Measurements from ENCODE around the gene FAM163A.
"Not testable (repeated sequence)": the region's sequence is repeated elsewhere in the genome, so short reads cannot be mapped to it uniquely, and the experiment has no call there.

Gene FAM163A

GRCh38 chr1:179742717-179743678 is at the start of gene FAM163A:
Gene FAM163A, plus strand, starts transcription at chr1:179743291. Its CDS starts 69,807 bp downstream, at chr1:179813098.
- DNase-seq (ENCODE audit: low read depth), result no peak

DNA sequence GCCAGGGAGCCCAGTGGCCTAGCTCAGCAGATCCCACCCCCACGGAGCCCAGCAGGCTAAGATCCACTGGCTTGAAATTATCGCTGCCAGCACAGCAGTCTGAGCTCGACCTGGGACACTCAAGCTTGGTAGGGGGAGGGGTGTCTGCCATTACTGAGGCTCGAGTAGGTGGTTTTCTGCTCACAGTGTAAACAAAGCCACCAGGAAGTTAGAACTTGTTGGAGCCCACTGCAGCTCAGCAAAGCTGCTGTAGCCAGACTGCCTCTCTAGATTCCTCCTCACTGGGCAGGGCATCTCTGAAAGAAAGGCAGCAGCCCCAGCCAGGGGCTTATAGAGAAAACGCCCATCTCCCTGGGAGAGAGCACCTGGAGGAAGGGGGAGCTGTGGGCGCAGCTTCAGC is 48.6 kb upstream of the FAM163A start:
- not testable (repeated sequence) for DNase-seq (ENCODE audit: low read depth)

GRCh38 chr1:179702946-179703539 is 40.0 kb upstream of the FAM163A start:
- no peak for DNase-seq (ENCODE audit: low read depth)

DNA sequence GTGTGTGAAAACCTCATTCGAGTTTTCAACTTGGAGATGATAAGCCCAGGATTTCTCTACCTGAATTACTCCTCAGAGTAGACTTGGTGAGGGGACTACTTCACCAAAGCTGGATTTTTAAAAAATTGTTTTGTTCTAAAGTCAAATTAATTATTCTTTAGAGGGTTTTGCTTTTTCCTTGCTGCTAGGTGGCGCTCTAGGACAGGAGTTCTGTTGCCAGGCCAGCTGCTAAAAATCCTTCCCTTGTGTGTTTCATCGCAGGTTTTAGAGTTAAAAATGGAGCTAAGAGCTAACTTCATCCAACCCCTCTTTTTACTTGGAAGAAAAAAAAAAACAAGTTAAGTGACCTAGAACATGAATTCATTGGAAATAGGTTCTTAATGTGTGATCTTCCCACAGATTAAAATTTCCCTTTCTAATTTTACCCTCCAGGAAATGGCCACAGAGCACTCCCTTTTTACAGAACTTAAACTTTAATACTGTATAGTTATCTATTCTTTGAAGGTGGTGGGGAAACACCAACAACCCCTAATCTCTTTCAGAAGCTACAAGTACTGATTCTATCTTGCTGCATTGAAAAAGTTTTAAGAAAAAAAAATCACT is 36.7 kb upstream of the FAM163A start:
- DNase-seq (ENCODE audit: low read depth), result peak; percentile 53

GRCh38 chr1:179707406-179707805 is 35.7 kb upstream of the FAM163A start:
- DNase-seq (ENCODE audit: low read depth), result no peak

GRCh38 chr1:179708434-179709195 is 34.5 kb upstream of the FAM163A start:
- DNase-seq (ENCODE audit: low read depth), result no peak

- DNase-seq (ENCODE audit: low read depth), result no peak
Observed at GRCh38 chr1:179709841-179710329, 33.2 kb upstream of the FAM163A start.

GRCh38 chr1:179714159-179714558 is 28.9 kb upstream of the FAM163A start:
- no peak for DNase-seq (ENCODE audit: low read depth)

DNA sequence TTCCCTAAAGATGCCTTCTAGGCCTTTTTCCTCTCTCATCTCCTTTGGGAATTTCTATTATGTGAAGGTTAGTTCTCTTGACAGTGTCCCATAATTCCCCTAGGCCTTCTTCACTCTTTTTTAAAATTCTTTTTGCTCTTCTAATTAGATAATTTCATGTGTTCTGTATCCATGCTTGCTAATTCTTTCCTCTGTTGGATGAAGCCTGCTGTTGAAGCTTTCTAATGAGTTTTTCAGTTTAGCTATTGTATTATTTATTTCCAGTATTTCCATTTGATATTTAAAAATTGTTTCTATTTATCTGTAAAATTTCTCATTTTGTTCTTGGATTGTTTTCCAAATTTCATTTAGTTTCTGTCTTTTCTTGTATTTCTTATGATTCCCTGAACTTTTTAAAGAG is 28.5 kb upstream of the FAM163A start:
- no peak for DNase-seq (ENCODE audit: low read depth)

GRCh38 chr1:179719272-179719671 is 23.8 kb upstream of the FAM163A start:
- DNase-seq (ENCODE audit: low read depth), result no peak

DNA sequence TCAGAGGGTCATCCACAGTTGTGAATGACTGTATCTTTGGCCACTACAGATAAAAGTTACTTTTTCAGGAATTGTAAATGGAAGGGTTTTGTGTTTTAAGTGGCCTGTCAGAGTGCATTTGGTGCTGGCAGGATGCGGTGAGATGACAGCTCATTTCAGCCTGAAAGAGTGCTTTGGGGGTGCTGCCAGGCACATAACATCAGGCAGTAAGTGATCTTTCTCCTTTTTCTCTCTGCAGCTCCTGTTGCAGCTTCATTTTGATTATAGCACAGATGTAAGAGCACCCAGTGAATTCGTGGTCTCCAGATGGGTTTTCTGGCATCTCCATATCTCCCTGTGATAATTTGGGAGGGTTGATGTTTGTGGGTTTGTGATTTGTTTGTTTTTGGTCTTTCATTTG is 14.8 kb upstream of the FAM163A start:
- no peak for DNase-seq (ENCODE audit: low read depth)

GRCh38 chr1:179729881-179730280 is 13.2 kb upstream of the FAM163A start:
- no peak for DNase-seq (ENCODE audit: low read depth)

DNA sequence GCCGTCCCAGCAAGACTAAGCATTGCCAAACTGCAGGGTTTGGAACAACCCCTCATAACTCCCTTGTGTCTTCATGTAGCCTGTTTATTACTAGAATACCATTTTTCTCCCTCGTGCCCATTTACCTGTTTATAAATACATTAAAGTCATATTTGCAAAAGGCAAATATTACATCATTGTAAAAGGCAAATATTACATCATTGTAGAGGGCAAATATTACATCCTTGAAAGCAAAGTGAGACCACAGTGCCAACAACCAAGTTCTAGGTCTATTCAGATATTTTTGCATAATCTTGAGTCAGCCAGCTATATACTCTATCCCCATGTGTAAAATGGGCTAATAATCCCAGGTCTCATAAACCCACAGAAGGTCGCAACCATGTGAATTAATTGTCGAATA is 11.4 kb upstream of the FAM163A start:
- no peak for DNase-seq (ENCODE audit: low read depth)

DNA sequence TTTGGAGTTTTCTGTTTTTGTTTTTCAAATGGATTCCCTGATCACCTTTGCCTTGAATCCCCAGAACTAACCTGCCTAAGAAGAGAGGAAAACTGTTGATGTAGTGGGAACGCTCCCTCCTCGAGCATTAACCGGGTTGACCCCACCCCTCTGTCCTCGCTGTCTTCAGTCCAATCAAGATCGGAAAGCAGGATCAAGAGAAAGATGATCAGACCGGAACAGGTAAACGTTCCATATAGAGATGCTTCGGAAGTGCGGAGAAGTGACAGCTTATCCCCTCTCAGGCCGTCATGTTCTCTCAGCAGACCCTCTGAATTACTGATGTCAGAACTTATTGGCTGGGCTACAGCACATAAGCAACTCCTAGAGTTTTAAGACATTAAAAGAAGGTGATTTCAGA is 800 bp upstream of the FAM163A start:
- DNase-seq (ENCODE audit: low read depth), result no peak

DNA sequence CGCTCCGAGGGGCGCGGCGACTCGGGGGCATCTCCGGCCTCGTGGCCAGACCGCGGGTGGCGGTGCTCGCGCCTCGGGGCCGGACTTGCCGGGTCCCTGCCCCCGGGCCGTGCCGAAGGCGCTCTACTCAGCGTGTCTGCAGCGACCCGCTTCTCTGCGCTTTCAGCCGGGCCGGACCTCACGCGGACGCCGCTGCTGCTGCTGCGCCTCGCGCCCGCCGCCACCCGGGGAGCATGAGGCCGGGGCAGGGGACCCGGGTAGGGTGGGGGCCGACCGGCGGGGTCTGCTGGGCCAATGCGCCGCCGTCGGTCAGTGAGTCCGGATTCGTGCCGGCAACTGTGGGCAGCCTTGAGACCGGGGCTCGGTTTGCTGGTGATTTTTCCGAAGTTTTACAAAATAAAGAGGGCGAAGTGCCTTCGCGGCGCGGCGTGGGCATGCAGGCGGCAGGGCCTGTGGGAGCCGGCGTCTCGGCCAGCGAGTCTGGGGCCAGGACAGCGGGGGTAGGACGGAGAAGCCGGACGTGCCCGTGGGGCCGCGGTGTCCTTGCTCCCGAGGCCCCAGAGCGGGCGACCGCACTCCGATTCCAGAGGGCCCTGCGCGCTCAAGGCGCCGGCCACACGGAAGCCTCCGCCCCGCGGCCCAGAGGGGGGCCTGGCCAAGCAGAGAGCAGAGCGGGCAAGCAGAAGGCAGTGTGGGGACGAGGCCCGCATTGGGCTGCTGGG is 749 bp downstream of the FAM163A start:
- no peak for DNase-seq (ENCODE audit: low read depth)

- no peak for DNase-seq (ENCODE audit: low read depth)
Observed at GRCh38 chr1:179744401-179745130, 1.5 kb downstream of the FAM163A start.

GRCh38 chr1:179745131-179745611 is 2.1 kb downstream of the FAM163A start:
- no peak for DNase-seq (ENCODE audit: low read depth)

- no peak for DNase-seq (ENCODE audit: low read depth)
Observed at GRCh38 chr1:179745743-179746142, 2.7 kb downstream of the FAM163A start.

DNA sequence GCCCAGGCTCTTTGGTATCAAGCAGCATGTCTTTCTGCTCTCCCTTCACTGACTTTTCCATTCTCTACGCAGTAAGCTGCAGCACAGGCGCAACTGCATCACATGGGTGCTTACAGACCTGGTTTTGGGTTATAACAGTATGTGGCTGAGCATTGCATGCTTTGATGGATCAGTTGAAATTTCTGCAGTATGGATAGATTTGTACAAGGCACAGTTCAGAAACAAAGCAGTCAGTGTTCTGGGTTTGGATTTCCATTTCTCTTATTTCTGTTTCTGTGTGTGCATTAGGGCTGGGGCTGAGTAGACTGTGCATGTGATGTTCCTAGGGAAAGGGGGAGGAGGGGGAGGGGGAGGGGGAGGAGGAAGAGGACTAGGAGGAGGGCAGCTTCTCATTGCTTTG is 4.5 kb downstream of the FAM163A start:
- no peak for DNase-seq (ENCODE audit: low read depth)

- no peak for DNase-seq (ENCODE audit: low read depth)
Observed at GRCh38 chr1:179748772-179749171, 5.7 kb downstream of the FAM163A start.

- no peak for DNase-seq (ENCODE audit: low read depth)
Observed at GRCh38 chr1:179750630-179751029, 7.5 kb downstream of the FAM163A start.
